ENCODE measurements around the gene PIGA.

Gene PIGA, protein sequence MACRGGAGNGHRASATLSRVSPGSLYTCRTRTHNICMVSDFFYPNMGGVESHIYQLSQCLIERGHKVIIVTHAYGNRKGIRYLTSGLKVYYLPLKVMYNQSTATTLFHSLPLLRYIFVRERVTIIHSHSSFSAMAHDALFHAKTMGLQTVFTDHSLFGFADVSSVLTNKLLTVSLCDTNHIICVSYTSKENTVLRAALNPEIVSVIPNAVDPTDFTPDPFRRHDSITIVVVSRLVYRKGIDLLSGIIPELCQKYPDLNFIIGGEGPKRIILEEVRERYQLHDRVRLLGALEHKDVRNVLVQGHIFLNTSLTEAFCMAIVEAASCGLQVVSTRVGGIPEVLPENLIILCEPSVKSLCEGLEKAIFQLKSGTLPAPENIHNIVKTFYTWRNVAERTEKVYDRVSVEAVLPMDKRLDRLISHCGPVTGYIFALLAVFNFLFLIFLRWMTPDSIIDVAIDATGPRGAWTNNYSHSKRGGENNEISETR

DNA sequence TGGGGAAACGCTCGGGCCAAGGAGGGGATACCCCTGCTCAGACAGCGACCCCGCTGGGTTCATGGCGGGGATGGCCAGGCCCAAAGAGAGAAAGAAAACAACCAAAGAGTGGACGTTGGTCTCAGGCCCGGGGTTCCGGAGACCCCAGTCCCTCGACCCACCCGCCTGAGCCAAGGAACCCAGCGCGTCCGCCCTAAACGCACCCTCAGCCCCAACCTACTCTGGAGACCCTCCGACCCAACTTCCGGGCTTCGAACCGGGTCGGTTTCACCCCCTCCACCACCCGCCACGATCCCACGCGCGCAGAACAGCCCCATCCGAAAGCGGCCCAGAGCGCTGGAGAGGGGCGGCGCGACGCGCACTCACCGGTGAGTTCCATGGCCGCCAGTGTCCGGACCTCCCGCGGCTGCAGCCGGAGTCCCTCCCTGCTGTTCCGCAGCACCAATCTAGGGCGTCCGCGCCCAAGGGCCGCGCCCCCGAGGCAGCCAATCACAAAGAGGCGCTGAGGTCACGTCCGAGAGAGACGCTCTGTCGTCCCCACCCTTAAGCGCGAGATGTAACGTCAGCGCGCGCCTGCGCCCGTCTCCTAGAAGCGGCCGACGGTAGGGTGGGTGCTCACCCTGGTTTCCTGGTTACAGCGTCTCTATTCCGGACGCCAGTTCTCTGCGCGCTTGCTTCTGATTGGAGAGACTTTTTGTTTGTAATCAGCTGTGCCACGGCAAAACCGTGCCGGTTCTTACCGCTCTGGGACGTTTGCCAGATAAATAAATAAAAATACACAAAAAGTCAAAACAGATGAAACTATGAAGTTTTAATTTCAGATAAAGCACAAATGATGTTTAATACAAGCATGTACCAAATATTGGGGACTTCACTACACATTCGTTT is at the start of gene PIGA:
TSS of gene PIGA (minus strand) at position 389 of the 888 bp plus-strand sequence. CDS start 3,593 bp downstream, outside the sequence.
- DNase-seq = peak; percentile 99

- DNase-seq = no peak
Observed at GRCh38 chrX:15384304-15384703, 49.0 kb upstream of the PIGA start, which contains the start of gene VEGFD. TSS of gene VEGFD (minus strand) at chrX:15384413. CDS start at chrX:15383946, 467 bp downstream.

- no peak for DNase-seq
Observed at GRCh38 chrX:15382813-15383212, 47.5 kb upstream of the PIGA start.

DNA sequence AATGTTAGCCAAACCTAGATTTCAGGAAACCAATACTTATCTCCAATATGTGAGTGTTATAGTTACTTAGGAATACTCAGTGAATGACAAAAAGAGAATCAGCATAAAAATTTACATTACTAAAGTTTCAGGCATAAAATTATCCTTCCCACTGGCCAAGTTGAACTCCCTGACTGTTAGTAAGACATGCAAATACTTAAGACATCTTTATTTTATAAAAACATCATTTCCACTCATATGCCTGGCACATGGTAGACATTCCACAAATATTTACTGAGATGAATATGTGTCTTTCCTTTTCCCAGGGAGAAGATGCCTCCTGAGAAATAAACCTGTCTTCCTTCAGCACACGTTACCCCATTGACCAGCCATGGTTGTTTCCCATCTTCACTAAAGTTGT is 41.6 kb upstream of the PIGA start:
- no peak for DNase-seq

- DNase-seq = no peak
Observed at GRCh38 chrX:15373976-15374375, 38.7 kb upstream of the PIGA start.

GRCh38 chrX:15366506-15367352 is 31.4 kb upstream of the PIGA start:
- DNase-seq = no peak

- no peak for DNase-seq
Observed at GRCh38 chrX:15359701-15360100, 24.4 kb upstream of the PIGA start.

DNA sequence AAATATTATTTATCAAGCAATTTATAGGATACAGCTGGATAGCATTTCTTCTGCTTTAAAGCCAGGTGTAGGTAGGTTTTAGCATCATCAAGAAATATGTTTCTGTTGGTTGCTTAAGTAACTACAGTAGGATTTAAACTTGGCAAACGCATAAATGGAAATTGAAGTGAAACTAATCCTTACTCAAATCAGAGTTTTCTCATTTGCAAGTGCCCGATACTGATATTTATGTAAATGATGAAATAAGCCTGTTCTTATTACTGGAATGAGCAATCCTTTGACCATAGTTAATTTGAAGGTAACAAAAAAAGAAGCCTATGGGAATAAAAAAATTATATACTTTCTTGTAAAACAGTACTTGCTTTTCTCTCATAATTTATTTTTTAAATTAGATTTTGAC is 23.2 kb upstream of the PIGA start:
- DNase-seq = no peak

GRCh38 chrX:15356444-15356843 is 21.1 kb upstream of the PIGA start:
- DNase-seq = no peak

GRCh38 chrX:15350329-15350996 is 15.1 kb upstream of the PIGA start:
- DNase-seq = no peak

DNA sequence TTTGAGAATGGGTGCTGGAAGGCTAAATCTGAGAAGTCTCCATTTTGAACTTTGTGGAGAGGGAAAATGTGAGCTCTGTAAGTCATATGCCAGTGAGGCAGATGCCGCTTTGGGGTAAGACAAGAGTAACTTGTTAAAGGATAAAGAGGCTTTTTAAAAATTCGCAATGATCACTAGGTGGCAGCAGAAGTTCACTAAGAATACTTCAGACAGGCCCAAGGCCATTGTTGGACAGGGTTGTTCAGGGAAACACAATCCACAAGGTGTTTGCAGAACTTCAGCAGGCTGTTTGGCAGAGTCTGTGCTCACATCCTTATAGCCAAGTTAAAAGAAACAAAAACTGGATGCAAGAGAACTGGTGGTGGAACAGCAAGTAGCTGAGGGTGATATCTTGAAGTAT is 13.7 kb upstream of the PIGA start:
- peak; percentile 84 for DNase-seq

- DNase-seq = no peak
Observed at GRCh38 chrX:15345976-15346375, 10.7 kb upstream of the PIGA start.

DNA sequence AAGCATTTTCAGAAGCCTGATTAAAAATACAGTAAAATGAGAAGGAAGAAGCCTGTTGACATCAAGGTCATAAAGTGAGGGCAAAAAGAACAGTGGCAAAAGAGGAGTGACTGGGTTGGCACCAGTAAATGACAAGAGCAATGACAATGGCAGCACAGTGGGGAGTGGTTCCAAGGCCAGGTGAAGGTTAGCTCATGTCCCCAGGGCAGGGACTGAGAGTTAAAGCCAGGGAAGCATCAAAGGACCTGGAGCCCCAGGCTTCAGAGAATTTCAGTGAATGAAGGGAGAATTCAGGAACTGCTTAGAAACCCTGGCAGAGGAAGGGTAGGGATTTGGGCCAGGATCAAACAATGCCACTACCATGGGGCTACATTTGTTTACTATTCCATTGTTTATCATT is 8.8 kb upstream of the PIGA start:
- DNase-seq = no peak

- DNase-seq = no peak
Observed at GRCh38 chrX:15343075-15343476, 7.8 kb upstream of the PIGA start.

- DNase-seq = no peak
Observed at GRCh38 chrX:15340867-15341266, 5.5 kb upstream of the PIGA start.

DNA sequence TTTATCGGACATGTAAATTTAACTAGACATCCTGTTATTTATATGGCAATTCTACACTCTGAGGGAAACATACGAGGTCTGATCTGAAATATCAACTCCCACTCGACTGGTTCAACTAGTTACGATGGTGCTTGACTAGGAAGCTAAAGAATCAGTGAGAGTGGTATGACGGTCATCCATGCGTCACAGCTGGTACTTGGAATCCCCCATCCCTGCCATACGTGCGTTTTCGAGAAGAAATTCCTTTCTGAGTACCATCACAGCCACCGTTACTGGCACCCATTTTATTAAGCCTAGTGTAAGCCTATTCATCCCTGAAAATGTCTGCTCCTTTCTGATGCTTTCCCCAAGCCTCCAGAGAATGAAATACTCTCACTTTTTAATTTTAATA is 695 bp upstream of the PIGA start:
- DNase-seq = peak; percentile 90

GRCh38 chrX:15334561-15334960 is 762 bp downstream of the PIGA start:
- peak; percentile 59 for DNase-seq

DNA sequence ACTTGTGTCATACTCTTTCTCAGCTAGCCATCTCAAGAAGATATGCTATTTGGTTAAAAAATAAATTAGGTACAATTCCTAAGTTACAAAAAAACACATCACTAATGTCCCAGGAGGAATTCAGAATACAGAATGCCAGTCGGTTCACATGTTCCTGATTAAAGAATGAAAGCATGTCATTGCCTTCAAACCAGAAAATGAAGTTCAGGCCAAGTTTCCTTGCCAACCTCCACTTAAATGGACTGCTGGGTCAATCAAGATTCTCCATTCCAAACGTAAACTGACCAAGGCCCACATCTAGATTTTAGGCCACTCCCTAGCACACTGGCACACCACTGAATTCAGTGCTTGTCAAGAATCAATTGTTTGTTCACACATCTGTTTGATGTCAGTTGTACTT is 6.5 kb downstream of the PIGA start:
- no peak for DNase-seq

DNA sequence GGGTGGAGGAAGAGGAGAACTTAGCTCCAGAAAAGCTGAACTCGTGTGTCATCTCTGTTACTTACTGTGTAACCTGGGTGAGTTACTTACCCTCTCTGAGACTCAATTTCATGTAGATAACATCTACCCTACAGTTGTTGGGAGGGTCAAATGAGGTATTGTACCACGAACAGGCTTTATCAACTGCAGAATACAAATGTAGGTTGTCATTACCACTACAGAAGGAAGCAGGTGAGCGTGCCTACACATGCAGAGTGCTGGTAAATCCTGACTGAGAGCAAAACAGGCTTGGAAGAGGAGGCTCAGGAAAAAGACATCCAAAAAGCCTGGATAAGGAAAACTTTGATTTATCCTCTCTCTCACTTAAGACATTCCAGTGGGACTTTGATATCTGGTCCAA is 7.2 kb downstream of the PIGA start:
- no peak for DNase-seq

DNA sequence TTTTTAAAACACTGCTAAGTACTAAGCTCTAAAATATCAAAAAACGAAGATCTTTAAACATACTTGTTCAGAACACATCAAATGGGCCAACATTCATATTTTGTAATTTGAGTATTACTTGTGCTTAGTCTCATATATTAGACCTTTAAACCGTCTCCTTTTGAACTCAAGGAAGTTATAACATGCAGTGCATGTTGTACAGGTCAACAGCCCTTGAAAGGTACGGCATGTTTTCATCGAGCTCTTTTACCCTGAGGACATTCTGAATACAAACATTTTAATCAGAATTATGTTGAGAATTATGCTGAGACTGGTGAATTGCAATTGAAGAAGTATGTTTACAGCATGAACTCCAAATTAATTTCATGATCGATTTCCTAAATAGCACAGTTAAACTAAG is 12.9 kb downstream of the PIGA start:
- no peak for DNase-seq

- DNase-seq = no peak
Observed at GRCh38 chrX:15322072-15322471, 13.3 kb downstream of the PIGA start.

- DNase-seq = no peak
Observed at GRCh38 chrX:15321447-15321846, 13.9 kb downstream of the PIGA start.
